Effector CD8-positive, alpha-beta T cell (primary cell): ENCODE measurements around the gene FOS.
A peak's percentile ranks its signal among the peaks of the same experiment; 100 is the strongest.
"Not testable (repeated sequence)": the region's sequence is repeated elsewhere in the genome, so short reads cannot be mapped to it uniquely, and the experiment has no call there.

Experiments
- DNase-seq: peaks from one replicate; lab custom pipeline; 2025; lab: John Stamatoyannopoulos, UW

FOS gene

DNA sequence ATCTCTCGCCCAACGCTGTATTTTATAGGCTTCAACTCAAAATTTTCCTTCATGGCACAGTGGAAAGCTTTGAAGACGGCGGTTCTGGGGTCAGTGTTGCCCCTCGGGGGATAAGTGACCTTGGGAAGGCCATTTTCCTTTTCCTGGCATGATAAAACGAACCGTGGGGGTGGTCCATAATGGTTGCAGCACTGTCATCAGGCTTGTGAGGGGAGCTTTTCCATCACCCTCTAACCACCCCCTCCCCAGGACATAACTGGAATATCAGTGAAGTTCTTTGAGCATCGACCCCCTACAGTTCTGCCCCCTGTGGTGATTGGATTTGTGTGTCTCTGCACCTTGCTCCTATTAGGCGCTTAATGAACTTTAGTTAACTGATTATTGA, 16.0 kb downstream of the FOS start:
- DNase-seq = no peak

DNA sequence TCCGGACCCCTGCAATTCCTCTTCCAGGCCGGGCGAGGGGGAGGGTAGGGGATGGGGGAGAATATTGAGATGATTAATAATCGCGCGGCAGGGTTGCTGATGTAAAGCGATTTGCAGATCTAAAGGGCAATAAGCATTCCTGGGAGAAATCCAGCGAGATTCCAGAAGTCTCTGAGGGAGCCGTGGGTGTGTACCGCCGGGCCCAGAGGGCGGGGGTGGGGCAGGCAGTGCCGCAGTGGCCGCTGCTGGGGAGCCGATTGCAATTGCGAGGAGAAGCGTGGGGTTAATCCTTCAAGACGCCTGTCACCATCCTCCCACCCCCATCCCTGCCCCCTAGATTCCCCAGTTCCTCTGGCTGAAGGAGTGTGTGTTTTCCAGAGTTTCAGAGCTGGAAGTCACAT, 16.4 kb downstream of the FOS start:
- DNase-seq = no peak

DNA sequence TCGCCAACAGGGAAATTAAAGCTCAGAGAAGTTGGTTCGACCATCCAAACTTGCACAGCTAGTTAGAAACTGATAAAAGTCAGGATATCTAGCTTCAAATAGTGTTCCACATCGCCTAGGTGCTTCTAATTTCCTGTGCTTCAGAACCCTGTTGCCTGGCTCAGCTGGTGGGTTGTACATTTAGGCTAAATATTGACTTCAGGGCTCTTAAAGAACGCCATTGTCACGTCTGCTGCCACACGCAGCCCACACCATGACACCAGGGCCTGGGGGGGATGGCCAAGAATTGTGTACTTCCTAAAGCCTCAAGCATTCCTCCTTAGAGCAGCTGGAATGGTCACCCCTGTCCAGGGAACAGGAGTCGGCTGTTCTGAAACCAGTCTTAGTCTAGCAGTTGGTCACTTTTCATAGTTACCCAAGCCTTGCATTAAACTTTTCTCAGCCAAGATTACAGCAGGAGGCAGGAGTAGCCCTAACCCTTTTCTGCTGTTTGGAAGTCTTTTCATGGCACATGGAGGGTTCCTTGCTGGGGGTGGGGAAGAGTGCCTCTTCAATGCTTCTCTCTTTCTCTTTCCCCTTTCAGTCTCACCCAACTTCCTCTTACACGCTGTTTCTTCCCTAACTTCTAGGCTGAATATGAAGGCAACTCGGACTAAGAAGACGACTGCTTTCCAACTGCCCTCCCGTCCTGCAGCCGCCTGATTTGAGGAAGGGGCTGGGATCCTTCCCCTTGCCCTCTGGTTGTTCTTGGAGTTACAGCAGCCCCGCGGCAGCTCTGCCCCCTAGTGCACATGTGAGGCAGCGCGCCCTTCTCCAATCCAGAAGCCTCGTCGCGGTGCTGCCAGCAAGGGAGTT, 17.1 kb downstream of the FOS start:
- DNase-seq = peak; percentile 62

DNA sequence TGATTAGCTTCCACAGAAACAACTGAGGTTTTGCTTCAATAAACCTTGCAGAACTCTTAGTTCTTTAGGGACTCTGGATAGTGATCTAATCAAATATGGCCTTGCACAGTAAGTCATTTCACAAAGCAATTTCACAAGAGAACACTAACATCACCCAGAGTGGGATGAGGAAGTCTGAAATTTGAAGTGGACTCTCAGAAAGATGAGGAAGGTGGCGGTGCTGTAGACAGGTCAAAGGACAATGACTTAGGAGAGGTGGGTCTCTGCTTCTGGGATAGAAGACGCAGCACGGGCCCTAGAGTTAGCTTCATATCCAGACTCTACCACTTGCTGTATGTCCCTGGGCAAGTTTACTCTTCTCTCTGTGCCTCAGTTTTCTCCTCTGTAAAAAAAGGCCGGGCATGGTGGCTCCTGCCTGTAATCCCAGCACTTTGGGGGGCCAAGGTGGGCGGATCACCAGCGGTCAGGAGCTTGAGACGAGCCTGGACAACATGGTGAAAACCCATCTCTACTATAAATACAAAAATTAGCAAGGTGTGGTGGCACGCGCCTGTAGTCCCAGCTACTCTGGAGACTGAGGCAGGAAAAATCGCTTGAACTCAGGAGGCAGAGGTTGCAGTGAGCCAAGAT, 18.9 kb downstream of the FOS start:
- DNase-seq = no peak

DNA sequence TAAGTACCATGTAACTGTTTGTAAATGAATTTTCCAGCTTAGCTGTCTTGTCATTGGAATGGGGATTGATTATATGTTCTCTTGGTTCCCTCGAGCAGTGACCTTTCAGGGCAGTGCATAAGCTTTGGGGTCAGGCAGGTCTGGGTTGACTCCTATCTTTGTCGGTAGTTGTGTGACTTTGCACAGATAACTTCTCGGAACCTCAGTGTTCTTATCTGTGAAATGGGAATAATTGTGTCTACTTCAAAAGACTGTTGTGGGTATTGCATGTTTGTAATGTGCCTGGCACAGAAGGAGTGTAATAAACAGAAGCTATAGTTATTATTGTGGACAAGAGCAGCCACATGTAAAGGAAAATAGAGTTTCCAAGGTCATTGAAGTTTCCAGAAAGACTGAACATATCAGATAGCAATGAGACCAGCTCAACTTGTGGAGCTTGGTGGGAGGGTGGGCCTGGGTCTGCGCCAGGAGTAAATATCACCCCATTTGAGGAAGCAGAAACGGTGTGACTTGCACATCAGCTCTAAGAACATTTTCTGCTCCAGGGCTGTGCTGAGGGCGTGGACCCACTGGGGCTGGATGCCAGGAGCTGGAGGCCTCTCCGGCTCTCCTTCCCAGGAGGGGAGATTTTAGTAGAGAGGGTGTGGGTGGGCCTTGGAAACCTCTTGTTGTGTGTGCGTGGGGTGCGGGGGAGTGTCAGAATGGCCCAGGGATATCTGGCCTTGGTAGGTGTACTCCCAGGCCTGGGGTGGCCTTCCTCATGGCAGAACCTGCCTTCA, 19.7 kb downstream of the FOS start:
- no peak for DNase-seq

DNA sequence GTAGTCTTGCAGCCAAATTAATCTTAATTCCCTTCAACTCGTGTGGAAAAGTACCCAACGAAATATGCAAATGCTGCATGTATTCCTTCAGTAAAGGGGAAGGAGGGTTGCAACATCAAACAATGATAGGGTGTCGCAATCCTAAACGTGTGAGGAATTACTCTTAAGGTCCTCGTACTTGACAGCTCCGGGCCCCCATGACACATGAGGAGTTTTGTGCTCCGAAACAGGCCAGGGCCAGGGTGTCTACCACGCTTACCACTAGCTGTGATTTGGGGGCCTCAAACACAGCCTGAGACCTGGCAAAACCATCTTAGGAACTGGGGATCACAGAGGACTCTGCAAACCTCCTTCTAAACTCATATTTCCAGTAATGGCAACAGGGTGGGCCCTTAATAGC, 20.4 kb downstream of the FOS start:
- no peak for DNase-seq

DNA sequence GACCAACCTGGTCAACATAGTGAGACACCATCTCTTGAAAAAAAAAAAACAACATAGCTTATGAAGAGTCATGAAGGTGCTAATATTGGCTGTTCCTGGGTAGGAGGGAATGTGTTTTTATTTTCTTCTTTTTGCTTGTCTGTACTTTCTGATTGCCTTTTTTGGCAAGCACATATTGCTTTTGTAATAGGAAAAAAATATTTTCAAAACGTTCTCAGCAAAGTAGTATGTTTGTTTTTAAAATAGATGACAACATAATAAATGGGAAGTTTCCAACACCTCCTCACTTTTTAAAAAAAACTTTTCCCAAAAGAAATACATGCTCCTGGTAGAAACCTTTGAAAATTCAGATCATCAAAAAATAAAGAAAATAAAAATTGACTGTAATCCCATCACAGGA, 20.9 kb downstream of the FOS start:
- DNase-seq = no peak

DNA sequence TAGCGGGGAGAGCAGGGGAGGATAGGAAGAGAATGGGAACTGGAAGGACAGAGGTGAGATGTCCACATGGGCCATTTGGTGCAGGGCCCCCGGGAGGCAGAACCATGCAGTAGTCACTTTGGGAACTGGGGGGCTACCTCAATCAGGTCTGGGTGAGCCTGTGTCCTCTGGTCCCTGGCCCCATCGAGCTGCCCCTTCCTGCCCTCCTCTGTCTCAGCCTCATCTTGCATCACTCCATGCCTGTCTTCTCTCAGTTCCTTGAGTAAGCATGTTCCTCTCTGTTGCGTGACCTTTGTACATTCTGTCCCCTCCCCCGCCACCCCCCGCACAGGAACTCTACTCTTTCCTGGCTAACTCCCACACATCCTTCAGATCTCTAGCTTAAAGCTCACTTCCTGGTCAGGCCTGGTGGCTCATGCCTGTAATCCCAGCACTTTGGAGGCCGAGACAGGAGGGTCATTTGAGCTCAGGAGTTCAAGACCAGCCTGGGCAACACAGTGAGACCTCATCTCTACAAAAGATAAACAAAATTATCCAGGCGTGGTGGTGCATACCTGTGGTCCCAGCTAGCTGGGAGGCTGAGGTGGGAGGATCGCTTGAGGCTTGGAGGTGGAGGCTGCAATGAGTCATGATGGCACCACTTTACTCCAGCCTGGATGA, 23.2 kb downstream of the FOS start:
- DNase-seq = no peak

DNA sequence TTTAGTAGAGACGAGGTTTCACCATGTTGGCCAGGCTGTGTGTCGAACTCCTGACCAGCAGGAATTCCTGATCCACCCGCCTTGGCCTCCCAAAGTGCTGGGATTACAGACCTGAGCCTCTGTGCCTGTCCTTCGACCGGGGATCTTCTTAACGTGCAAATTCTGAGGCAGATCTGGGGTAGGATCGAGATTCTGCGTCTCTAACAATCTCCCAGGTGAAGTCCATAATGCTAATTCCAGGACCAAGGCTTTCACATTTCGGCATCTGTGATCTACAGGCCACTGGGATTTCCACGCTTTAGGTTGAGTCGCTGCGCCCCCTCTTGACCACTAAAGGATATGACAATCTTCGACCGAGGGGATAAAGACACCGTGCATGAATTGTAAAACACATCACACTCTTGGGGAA, 24.8 kb downstream of the FOS start:
- peak; percentile 43 for DNase-seq

DNA sequence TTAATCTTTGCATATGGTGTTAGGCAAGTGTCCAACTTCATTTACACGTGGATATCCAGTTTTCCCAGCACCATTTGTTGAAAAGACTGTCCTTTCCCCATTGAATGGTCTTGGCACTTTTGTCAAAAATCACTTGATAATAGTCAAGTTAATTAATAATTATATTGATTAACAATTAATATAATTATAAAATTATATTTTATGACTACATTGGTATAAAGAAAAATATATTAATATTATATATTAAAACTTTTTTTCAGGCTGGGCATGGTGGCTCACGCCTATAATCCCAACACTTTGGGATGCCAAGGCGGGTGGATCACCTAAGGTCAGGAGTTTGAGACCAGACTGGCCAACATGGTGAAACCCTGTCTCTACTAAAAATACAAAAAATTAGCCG, 27.8 kb downstream of the FOS start:
- DNase-seq = not testable (repeated sequence)

DNA sequence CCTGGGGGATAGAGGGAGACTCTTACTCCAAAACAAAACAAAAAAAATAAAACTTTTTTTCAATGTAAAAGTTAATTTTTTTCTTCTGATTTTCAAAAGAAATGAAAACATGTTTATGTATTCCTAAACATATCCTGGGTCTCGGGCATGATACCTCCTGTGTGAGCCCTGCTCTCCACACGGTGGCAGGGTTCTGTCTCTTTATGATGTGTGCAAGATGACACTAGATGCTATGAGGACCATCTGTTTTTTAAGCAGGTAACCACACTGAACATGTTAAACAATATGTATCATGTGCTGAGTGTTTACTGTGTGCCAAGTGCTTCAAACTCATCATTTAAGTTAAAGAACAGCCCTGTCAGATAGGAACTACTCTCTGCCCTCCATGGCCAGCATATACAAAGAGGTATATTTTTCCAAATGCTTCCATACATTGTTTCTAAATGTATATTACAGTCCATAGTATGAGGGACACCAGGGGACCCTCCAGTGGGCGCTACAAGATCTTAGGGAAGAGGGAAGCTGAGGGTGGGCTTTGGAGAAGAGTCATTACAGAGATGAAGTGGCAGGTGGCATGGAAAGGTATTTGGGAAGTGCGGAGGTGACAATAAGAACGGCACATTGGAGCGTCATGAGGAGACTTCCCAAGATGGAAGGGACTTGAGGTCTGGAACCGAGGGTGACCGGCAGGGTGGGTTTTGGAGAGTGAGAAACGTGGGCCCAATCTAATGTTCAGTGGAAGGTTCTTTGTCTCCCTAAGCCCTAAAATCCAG, 28.5 kb downstream of the FOS start:
- no peak for DNase-seq

DNA sequence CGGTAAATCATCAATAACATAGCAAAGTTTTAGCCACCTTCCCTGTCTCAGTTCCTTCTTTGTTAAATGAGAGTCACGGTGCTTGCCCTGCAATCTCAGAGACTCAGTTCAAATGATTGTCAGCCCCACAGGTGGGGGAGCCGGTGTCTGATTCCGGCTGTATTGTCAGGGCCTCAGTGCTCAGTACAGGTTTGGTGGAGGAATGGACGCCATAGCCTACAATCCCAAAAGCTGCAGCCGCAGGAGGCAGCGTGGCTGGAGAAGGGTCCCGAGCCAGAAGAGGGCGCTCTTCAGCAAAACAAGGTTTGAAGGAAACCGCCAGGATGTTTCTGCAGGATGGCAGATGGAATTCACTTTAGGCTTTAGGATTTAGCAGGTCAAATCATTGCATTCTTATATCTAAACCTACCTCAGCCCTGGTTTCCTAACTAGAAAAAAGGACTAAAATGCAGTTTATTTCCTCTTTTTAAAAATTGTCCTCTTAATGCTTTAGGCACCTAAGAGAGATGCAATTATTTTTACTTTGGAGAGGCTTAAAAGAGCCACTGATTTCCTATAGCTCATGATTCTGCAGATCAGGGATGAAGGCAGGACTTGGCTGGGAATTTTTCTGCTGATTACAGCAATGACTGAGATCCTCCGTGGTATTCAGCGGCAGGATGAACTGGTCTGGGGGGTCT, 29.2 kb downstream of the FOS start:
- peak; percentile 59 for DNase-seq

DNA sequence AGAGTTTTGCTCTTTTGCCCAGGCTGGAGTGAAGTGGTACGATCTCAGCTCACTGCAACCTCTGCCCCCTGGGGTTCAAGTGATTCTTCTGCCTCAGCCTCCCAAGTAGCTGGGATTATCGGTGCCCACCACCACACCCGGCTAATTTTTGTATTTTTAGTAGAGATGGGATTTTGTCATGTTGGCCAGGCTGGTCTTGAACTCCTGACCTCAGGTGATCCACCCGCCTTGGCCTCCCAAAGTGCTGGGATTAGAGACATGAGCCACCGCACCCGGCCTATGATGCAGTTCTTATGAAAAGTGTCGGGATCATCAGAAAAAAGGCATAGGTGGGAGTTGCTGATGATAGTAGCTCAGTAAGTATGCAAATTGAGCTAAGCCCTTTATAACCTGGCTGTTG, 30.4 kb downstream of the FOS start:
- DNase-seq = not testable (repeated sequence)

DNA sequence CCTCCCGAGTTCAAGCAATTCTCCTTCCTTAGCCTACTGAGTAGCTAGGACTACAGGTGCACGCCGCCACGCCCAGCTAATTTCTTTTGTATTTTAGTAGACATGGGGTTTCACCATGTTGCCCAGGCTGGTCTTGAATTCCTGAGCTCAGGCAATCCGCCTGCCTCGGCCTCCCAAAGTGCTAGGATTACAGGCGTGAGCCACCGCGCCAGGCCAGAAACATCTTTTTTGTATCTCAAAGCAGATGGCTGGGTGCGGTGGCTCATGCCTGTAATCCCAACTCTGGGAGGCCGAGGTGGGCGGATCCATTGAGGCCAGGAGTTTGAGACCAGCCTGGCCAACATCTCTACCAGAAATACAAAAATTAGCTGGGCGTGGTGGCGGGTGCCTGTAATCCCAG, 30.9 kb downstream of the FOS start:
- not testable (repeated sequence) for DNase-seq

DNA sequence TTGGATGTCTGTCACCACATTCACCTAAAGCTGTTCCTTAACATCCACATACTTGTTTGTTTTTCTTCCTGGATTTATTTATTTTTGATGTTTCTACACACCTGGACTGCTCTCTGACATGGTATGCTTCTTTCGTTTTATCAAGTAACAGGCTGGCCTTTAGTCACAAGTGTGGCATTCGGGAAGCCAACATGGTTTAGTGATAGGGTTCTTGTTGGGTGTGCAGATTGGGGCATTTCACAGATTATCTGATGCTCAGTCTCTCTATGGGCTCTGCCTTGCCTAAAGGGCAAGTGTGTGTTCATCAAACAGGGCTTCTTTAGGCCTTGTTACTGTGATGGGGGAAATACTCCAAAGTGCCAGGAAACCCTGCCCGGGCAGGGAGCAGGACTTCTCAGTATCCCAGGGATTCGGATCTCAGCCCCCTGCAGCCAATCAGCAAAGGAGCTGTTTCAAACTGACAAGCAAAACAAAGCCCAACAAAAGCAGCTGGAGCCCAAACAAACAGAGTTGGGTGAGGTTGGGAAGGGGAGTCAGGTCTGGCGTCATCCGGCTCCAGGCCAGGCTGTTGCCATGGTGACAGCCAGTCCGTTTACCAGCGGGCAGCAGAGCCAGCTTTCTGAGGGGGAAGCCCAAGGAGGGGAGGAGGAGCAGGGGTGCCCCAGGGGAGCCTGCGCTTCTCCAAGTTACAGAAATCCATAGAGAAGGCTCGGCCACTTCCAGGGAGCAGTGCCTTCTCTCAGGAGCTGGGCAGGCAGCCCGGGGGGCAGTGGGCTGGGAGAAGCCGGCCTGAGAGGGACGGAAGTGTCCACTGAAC, 31.9 kb downstream of the FOS start:
- no peak for DNase-seq

DNA sequence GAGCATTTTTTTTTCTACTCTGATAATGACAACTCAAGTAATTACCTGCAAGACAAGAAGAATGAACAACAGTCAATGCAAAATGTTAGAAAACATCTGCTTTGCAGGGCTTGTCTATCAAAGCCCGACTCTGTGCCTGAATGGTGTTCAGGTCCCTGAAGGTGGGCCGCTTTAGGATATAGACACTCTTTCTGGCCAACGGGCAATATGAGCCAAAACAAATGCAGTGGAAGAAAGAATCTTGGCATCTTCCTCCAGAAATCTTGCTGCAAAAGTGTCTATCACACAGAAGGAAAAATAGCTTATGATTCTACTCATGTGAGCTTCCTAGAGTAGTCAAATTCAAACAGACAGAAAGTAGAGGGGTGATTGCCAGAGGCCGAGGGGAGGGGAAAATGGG, 32.7 kb downstream of the FOS start:
- no peak for DNase-seq

DNA sequence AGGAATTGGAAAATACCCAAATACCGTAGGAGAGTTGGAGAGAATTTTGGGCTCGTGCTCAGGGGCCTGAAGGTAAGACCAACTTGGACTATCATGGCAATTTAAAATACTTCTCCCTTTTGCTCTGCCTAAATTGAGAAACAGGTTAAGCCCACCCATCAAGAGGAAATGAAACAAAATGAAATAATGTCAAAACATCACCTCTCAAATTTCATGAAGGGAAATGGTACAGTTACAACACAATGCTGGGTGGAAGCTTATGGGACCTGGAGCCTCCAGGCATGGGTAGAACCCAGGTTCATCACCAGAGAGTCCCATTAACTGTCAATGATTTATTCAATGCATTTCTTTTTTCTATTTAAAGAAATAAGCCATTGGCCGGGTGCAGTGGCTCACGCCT, 33.7 kb downstream of the FOS start:
- no peak for DNase-seq

DNA sequence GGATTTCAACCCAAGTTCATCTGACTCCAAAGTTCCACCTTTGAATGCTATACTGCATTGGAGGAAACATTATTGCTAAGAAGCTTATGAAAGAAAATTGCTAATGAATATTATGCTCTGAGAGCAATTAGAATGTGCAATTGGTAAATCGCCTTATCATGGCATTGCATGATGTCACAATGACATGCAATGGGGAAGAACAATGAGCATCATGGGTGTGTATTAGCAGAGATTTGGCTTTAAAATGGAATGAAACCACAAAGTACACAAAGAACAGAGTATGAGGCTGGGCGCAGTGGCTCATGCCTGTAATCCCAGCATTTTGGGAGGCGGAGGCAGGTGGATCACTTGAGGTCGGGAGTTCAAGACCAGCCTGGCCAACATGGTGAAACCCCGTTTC, 34.7 kb downstream of the FOS start:
- no peak for DNase-seq

DNA sequence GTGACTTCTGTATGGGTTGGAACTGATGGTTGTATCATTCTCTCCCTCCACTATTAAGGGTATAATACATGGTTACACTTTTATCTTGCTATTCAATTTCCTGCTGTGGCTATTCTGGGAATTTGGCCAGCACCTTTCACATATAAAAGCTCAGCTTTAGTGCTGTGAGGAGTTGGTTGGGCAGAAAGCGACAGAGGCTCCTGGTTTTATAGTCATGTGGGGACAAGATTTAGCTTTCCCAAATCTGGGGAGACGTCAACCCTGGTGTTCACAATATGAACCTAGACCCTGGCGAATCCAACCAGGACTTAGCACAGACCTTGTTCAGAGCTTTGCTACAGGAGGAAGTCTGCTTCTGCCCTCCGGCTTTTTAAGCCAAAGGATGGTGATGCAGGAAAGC, 36.5 kb downstream of the FOS start:
- no peak for DNase-seq

DNA sequence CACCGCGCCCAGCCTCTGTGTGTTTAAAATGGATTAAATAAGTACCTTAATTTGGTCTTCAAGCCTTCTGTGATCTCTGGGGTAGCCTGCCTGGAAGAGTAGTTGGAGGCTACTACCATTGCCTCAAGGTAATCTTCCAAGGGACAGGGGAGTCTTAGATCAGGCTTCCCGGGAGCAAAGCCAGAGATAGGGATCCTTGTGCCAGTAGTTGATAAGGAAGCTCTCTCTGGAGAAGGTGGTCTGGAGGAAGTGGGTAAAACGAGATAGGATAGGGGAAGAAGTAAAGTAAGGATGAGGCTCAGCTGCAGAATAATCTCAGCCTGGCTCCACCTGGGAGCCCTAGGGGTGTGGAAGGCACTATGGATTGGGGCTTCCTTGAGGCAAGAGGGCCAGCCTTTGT, 38.5 kb downstream of the FOS start:
- no peak for DNase-seq
